GM21528 (cell line): ENCODE results near the gene ADAM11.
"Not testable (repeated sequence)": the region's sequence is repeated elsewhere in the genome, so short reads cannot be mapped to it uniquely, and the experiment has no call there.

Experiments
- ATAC-seq: cut with Tn5 transposase; IDR thresholded peaks from one replicate; pipeline ENCODE4 v1.9.1; 2021; ENCODE audit warnings: mild to moderate bottlenecking, moderate library complexity; ENCODE audit not compliant: unreplicated experiment, low FRiP score

The ADAM11 gene

DNA sequence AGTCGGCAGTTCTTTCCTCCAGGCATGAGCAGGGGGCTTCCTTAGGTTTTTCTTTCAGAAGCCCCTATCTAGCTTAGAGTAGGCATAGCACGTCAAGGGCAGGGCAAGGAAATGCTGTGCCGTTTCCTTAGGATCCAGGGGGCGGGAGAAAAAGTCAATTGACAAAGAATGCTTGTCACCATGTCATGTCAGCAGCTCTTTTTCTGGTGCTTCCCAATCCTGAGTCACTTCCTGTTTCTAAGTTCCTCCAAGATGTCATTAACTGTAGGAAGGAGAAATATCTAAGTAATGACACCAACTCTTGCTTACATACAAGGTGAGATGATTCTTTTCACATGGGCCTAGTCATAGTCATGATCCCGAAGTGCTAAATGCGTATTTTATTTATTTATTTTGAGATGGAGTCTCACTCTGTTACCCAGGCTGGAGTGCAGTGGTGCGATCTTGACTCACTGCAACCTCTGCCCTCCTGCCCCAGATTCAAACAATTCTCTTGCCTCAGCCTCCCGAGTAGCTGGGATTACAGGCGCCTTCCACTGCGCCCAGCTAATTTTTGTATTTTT lies 36.1 kb downstream of the ADAM11 start:
- ATAC-seq, result no peak

GRCh38 chr17:44795421-44795820 lies 36.6 kb downstream of the ADAM11 start:
- ATAC-seq, result no peak

GRCh38 chr17:44795928-44796327 lies 37.1 kb downstream of the ADAM11 start:
- no peak for ATAC-seq

DNA sequence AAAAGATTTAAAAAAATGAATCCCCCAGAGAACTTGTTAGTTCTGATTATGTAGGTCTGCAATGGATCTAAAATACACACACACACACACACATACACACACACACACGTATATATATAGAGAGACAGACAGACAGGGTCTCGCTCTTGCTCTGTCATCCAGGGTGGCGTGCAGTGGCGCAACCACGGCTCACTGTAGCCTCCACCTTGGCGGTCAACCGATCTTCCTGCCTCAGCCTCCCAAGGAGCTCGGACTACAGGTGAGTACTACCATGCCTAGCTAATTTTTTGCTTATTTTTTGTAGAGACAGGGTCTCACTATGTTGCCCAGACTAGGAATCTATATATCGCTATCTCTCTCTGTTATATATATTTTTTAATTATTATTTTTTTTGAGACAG lies 37.9 kb downstream of the ADAM11 start:
- no peak for ATAC-seq

DNA sequence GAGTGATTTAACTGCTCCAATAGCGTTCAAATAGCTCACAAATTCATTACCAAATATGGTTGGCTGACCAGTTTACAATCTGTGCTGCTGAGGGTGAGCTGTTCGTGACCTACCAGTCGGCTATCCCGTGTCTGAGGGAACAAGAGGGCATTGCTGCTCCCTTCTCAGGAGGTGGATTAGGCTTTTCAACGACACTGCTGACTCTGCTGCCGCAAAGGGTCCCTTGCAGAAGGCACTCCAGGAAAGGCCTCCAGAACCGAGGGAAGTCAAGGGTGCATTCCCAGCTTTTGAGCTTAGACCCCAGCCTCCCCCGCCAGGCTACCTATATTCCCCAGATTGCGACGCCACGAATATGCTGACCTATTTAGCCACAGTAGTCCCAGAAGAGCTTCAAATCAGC lies 39.0 kb downstream of the ADAM11 start:
- ATAC-seq, result no peak

DNA sequence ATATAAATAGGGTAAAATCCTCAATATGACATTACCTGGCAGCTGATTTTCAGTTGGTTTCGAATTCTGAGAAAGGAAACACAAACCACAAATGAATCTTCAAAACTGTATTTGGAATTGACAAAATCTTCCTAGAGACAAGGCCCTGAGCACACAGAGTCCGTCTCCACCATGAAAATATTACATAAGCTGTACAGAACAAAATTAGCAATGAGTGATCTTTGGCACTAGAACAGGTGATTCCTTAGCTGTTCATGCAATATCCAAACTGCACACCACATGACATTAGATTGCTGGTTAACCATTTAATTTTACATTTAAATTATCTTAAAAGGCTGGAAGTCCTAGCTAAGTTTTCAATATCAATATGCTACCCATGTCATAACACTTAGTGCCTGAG lies 39.6 kb downstream of the ADAM11 start:
- ATAC-seq, result no peak

DNA sequence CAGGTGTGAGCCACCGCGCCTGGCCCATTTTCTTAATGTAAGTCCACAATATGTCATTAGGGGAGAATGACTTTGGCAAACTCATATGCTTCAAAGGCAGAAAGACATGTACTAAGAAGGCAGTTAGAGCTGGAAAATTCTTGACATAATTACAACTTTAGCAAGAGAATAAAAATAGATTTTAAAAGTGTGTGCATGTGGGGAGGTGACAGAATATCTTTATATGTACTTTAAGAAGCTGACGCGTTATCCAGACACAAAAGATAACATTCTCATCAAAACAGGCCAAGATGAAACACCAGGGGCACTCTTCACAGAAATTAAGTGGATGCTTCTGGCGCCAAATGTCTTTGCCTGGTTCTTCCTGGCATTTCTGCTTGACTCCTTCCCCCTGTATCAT lies 43.1 kb downstream of the ADAM11 start:
- no peak for ATAC-seq

- ATAC-seq, result no peak
Observed at GRCh38 chr17:44804302-44805089, 45.7 kb downstream of the ADAM11 start.

DNA sequence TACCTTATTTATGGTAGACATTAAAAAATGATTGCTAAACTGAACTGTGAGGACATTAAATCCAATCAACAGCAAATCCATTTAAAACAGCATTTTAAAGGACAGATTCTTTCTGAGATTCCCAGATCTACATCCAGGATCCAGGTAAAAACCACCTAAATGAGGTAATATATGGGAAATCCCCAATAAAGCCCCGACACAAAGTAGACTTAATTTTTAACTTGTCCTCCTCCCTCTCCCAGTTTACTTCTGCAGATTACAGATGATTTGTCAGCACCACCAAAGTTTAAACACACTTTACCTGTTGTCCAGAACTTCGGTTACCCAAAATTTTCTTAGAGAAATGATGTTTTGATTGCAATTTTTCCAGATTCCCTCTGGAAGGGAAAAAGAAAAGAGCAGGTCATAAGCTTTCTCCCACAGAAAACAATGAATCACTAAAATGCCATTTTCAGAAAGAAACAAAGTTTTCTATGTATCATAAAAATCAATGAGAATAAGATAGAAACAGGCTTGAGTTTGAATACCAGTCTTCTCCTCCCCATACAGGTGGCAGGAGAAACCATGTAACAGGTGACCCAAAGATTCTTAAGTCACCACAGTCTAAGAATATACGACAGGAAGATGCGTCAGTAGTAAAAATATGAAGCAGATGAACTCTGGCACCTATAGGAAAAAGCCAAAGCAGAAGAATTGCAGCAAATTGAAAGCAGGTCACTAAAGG lies 48.5 kb downstream of the ADAM11 start:
- ATAC-seq, result no peak

DNA sequence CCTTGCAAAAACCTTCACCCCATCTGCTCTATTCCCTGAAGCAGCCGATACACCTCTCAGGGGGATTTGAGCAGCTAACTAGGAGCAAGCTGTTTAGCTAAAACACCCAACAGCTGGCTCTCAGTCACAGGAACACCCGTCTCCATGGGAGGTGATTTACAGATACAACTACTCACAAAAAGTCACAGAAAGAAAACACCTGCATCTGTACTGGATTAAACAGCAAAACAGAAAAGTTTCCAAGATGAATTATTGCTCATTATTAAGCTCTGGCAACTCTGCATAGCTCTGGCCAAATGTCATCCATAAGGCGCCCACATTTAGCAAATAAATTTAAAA lies 49.0 kb downstream of the ADAM11 start:
- ATAC-seq, result no peak

DNA sequence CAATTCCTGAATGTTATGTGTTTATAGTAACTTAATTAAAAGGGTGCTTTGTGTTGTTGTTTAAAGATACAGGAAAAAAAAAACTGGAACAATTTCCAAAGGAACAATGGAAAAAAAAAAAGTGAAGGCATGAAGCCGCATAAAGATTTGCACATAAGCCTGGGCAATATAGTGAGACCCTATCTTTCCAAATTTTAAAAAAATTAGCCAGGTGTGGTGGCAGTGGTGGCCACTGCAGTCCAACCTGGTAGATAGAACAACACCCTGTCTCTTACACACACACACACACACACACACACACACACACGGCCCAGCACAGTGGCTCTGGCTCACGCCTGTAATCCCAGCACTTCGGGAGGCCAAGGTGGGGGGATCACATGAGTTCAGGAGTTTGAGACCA lies 49.4 kb downstream of the ADAM11 start:
- no peak for ATAC-seq

- not testable (repeated sequence) for ATAC-seq
Observed at GRCh38 chr17:44808656-44809388, 50.0 kb downstream of the ADAM11 start.

DNA sequence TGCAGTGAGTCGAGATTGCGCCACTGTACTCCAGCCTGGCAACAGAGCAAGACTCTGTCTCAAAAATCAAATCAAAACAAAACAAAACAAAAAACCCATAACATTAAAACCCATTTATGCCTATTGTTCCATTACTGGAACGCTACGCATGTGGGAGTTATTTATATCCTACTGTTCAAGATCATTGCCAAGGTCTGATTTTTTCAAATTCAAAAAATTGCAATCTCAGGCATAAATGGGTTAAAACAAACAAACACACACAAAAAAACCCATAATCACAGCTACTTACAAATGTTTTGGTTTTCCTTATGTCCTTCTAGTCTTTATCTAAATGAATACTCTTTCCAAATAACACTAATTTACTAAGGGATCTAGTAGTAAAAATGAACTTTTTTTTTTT lies 53.5 kb downstream of the ADAM11 start:
- no peak for ATAC-seq

DNA sequence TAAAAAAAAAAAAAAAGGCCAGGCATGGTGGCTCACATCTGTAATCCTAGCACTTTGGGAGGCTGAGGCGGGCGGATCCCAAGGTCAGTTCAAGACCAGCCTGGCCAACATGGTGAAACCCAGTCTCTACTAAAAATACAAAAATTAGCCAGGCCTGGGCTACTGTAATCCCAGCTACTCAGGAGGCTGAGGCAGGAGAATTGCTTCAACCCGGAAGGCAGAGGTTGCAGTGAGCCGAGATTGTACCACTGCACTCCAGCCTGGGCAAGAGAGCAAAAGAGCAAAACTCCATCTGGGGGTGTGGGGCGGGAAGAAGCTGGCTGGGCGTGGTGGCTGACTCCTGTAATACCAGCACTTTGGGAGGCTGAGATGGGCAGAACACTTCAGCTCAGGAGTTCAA lies 59.7 kb downstream of the ADAM11 start:
- not testable (repeated sequence) for ATAC-seq

DNA sequence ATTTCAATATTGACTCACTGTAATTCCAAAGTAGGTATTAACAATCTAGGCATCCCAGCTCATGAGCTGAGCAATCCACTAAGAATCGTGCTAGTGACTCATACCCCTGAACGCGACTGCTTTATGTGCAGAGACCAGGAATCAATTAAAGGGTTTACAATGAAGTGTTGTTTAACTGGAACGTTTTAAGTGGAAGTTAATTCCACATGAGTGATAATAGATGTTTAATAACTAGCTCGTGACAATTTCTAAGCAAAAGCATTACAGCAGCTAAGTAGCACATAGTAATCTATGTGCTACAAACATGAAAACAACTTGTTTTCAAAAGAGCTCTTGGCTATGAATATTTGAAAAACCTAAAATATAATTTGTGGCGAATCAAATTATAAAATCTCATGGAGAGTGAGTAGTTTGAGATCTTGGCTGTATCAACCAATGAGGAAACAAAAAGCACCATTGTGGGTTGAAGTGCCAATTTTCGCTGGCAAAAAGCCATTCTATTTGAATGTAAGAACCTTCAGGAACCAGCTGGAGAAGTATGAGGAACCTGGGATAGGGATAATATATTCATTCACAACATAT lies 61.9 kb downstream of the ADAM11 start:
- ATAC-seq, result no peak

GRCh38 chr17:44825236-44825635 lies 66.4 kb downstream of the ADAM11 start:
- ATAC-seq, result not testable (repeated sequence)

- ATAC-seq, result no peak
Observed at GRCh38 chr17:44826123-44826790, 67.5 kb downstream of the ADAM11 start.

- no peak for ATAC-seq
Observed at GRCh38 chr17:44827863-44828262, 69.1 kb downstream of the ADAM11 start.

DNA sequence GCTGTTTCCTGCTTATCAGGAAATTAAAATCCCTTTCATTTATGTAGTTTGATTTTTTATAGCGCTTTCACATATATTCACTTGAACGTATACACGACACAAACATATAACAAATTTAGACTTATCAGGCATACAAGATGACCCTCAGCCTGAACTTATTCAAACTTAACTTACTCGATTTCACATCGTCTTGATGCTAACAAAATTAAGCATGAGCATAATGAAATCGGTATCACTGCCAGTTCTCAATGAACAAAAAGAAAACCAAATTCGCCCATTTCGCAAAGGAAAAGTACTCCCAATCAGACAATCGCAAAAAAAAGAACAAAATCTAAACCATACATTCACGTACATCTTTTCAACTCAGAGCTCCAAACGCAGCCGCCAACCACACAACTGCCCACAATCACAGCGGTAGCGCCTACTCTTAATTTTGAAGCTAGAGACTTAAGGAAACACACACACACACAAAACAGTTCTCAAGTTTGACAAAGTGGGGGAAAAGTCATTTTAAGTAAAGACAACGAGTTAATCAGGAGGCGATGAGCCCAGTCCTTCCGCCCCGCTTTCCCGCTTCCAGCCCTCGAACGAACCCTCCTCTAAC lies 70.2 kb downstream of the ADAM11 start:
- ATAC-seq, result no peak
